COLO668 (cell line): ENCODE measurements around the gene SLC4A2.

Experiments
- DNase-seq: peaks from one replicate; lab custom pipeline; 2025; ENCODE audit not compliant: unreplicated experiment; lab: John Stamatoyannopoulos, UW

SLC4A2 gene

GRCh38 chr7:151061213-151062110 is 2.1 kb downstream of the SLC4A2 start:
- DNase-seq, result peak; percentile 24

GRCh38 chr7:151062111-151062398 is 2.7 kb downstream of the SLC4A2 start:
- no peak for DNase-seq

- peak; percentile 96 for DNase-seq
Observed at GRCh38 chr7:151062399-151063211, 3.2 kb downstream of the SLC4A2 start.

DNA sequence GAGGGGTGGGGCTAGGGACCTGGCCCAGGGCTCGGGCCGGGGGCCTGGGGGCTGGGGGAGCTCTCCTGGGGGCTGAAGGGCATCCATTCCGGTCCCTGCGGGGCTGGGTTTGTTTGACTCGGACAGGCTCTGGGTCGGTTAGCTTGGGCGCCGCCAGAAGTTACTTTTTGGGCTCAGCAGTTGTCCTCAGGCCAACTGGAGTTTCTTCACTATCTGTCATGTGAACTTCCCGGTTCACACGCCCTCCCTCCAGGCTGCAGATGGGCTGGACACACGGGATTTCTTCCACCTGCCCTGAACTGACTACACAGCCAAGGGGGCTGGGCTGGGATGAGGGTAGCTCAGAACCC is 3.8 kb downstream of the SLC4A2 start:
- DNase-seq, result peak; percentile 22

DNA sequence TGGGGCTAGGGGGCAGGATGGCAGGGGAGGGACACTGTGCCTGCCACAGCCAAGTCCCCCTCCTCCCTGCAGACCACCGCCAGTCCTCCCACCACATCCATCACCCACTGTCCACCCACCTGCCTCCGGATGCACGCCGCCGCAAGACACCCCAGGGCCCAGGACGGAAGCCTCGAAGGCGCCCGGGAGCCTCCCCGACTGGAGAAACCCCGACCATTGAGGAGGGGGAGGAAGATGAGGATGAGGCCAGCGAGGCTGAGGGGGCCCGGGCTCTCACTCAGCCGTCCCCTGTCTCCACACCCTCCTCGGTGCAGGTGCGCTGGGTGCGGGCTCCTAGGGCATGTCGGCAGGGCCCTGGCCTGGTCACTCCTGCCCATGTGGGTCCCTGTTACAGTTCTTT is 5.1 kb downstream of the SLC4A2 start:
- no peak for DNase-seq

GRCh38 chr7:151064993-151065392 is 5.6 kb downstream of the SLC4A2 start:
- no peak for DNase-seq

DNA sequence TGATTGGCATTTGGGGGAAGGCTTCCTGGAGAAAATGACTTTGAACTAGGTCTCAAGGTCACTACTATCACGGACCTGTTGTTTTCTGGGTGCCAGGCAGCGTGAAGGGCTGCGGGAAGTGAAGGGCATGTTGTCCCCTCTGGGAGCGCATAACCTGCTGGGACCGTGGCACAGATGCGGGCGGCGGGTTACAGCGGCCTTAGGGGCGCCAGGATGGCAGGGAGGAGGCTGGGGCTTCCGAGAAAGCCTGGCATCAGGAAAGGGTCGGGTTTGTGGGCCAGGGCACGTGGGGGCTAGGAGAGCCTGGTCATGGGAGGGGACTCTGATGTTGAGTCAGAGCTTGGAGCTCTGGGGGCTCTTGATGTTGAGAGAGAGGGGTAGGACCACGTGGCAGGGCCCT is 6.1 kb downstream of the SLC4A2 start:
- DNase-seq, result no peak

- no peak for DNase-seq
Observed at GRCh38 chr7:151066273-151066974, 7.0 kb downstream of the SLC4A2 start.

GRCh38 chr7:151068069-151068773 is 8.8 kb downstream of the SLC4A2 start:
- DNase-seq, result no peak

GRCh38 chr7:151069841-151070573 is 10.6 kb downstream of the SLC4A2 start:
- DNase-seq, result no peak

DNA sequence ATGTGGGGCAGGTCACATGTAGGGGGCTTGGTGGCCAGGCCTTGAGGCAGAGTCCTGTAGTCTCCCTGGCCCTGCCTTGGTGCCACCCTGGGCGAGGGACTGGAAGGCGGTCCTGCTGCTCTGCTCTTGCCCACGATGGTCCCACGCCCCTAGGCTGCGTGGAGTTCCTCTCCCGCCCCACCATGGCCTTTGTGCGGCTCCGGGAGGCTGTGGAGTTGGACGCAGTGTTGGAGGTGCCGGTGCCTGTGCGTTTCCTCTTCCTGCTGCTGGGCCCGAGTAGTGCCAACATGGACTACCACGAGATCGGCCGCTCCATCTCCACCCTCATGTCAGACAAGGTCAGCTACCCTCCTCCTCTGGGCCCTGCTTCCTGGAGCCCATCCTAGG is 11.2 kb downstream of the SLC4A2 start:
- DNase-seq, result no peak

DNA sequence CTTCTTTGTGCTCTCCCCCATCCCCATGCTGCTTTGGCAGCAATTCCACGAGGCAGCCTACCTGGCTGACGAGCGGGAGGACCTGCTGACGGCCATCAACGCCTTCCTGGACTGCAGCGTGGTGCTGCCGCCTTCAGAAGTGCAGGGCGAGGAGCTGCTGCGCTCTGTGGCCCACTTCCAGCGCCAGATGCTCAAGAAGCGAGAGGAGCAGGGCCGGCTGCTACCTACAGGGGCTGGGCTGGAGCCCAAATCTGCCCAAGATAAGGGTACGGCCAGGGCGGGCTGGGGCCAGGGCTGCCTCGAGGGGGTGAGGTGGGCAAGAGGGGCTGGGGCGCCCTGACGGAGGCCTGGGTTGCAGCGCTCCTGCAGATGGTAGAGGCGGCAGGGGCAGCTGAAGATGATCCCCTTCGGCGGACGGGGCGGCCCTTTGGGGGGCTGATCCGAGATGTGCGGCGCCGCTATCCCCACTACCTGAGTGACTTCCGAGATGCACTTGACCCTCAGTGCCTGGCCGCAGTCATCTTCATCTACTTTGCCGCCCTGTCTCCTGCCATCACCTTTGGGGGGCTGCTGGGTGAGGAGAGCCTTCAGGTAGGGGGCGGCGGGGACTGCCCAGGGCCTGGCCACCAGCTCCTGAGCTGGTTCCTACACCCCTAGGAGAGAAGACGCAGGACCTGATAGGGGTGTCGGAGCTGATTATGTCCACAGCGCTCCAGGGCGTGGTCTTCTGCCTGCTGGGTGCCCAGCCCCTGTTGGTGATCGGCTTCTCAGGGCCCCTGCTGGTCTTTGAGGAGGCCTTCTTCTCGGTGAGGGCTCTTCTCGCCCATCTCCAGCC is 11.9 kb downstream of the SLC4A2 start:
- DNase-seq, result no peak

- no peak for DNase-seq
Observed at GRCh38 chr7:151073990-151074389, 14.6 kb downstream of the SLC4A2 start.

GRCh38 chr7:151074817-151075661 is 15.7 kb downstream of the SLC4A2 start:
- no peak for DNase-seq

- DNase-seq, result no peak
Observed at GRCh38 chr7:151075662-151075971, 16.2 kb downstream of the SLC4A2 start.

GRCh38 chr7:151075978-151076426 is 16.6 kb downstream of the SLC4A2 start:
- peak; percentile 4 for DNase-seq

DNA sequence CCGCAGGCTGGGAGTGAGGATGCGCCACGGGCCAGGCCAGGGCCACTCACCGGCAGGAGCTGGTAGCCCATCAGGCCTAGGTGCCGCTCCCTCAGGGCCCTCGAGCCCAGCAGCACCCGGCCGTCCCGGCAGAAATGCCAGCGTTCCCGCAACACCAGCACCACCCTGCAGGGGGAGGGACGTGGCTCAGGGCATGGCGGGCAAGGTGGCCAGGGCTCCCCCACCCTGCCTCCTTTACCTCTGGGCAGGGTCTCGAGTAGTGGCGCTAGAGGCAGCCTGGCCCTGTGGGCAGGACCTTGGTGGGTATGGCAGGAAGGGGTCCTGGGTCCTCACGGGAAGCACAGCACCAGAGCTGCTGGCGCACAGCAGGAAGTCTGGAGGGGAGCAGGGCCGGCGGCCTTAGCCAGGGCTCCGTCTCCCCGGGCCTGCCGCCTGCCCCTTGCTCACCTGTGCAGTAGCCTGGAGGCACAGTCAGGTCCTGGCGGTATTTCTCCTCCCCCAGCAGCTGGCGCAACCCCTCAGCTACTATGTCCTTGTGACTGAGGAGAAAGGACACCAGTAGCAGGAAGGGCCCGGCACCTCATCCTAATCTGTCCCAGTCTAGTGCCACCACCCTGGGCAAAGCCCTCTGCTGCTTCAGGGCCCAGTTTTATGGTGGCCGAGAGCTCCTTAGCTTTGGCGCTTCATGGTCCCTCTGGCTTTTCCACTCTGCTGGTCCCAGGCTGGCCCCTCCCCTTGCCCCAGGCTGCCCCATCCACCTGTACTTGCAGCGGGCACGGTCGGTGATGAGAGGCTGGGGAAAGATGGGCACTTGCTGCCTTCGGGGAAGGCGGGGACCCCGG is 17.7 kb downstream of the SLC4A2 start:
- DNase-seq, result peak; percentile 58

- no peak for DNase-seq
Observed at GRCh38 chr7:151077705-151078232, 18.4 kb downstream of the SLC4A2 start.
